Measurements from ENCODE around the gene GRAMD2B.

Gene GRAMD2B

GRCh38 chr5:126455728-126456127 is 32.5 kb downstream of the GRAMD2B start:
- peaks cover 0 to 2% (median 0%) of the 10 kb centered on the region in 5 donors for H3K36me3 ChIP-seq (ENCODE audit: control insufficient read depth in 5 of 5, insufficient read depth in 5 of 5, low read length in 5 of 5)
- peaks cover 0 to 5% (median 0%) of the 10 kb centered on the region in 5 donors for H3K4me1 ChIP-seq (ENCODE audit: control insufficient read depth in 5 of 5, insufficient read depth in 5 of 5, low read length in 5 of 5)
- no peak overlapping the region for H3K9ac ChIP-seq (ENCODE audit: low read length in 5 of 5)
- H3K27me3 ChIP-seq (ENCODE audit: control insufficient read depth in 5 of 5, insufficient read depth in 4 of 5, low read length in 5 of 5) = no peaks in the 10 kb centered on the region
- no peak overlapping the region for H3K27ac ChIP-seq (ENCODE audit: low read depth, low read length)
- no peak overlapping the region for H3K4me3 ChIP-seq (ENCODE audit: low read depth in 1 of 5, low read length in 5 of 5)
- no peaks in the 10 kb centered on the region for H3K9me3 ChIP-seq (ENCODE audit: control insufficient read depth in 5 of 5, low read length in 5 of 5)

GRCh38 chr5:126456217-126456820 is 33.1 kb downstream of the GRAMD2B start:
- no peaks in the 10 kb centered on the region for H3K27me3 ChIP-seq (ENCODE audit: control insufficient read depth in 5 of 5, insufficient read depth in 4 of 5, low read length in 5 of 5)
- H3K27ac ChIP-seq (ENCODE audit: low read depth, low read length) = no peak overlapping the region
- H3K4me1 ChIP-seq (ENCODE audit: control insufficient read depth in 5 of 5, insufficient read depth in 5 of 5, low read length in 5 of 5) = no peaks in the 10 kb centered on the region
- H3K4me3 ChIP-seq (ENCODE audit: low read depth in 1 of 5, low read length in 5 of 5) = no peak overlapping the region
- peaks cover 0 to 2% (median 0%) of the 10 kb centered on the region in 5 donors for H3K36me3 ChIP-seq (ENCODE audit: control insufficient read depth in 5 of 5, insufficient read depth in 5 of 5, low read length in 5 of 5)
- H3K9ac ChIP-seq (ENCODE audit: low read length in 5 of 5) = no peak overlapping the region
- no peaks in the 10 kb centered on the region for H3K9me3 ChIP-seq (ENCODE audit: control insufficient read depth in 5 of 5, low read length in 5 of 5)

GRCh38 chr5:126460459-126460858 is 37.2 kb downstream of the GRAMD2B start:
- Histone ChIP-seq H3K27ac (ENCODE audit: low read depth, low read length) (no peak overlapping the region), H3K4me1 (ENCODE audit: control insufficient read depth in 5 of 5, insufficient read depth in 5 of 5, low read length in 5 of 5) (no peaks in the 10 kb centered on the region), H3K9me3 (ENCODE audit: control insufficient read depth in 5 of 5, low read length in 5 of 5) (no peaks in the 10 kb centered on the region)

GRCh38 chr5:126460977-126461376 is 37.8 kb downstream of the GRAMD2B start:
- Histone ChIP-seq H3K36me3 (ENCODE audit: control insufficient read depth in 5 of 5, insufficient read depth in 5 of 5, low read length in 5 of 5) (peaks cover 0 to 6% (median 0%) of the 10 kb centered on the region in 5 donors), H3K4me3 (ENCODE audit: low read depth in 1 of 5, low read length in 5 of 5) (no peak overlapping the region), H3K9me3 (ENCODE audit: control insufficient read depth in 5 of 5, low read length in 5 of 5) (no peaks in the 10 kb centered on the region), H3K27me3 (ENCODE audit: control insufficient read depth in 5 of 5, insufficient read depth in 4 of 5, low read length in 5 of 5) (no peaks in the 10 kb centered on the region), H3K27ac (ENCODE audit: low read depth, low read length) (no peak overlapping the region), H3K9ac (ENCODE audit: low read length in 5 of 5) (no peak overlapping the region), H3K4me1 (ENCODE audit: control insufficient read depth in 5 of 5, insufficient read depth in 5 of 5, low read length in 5 of 5) (no peaks in the 10 kb centered on the region)

More at GRCh38 chr5:126460459-126460858, 37.2 kb downstream of the GRAMD2B start:
- Histone ChIP-seq H3K36me3 (ENCODE audit: control insufficient read depth in 5 of 5, insufficient read depth in 5 of 5, low read length in 5 of 5) (peaks cover 0 to 3% (median 0%) of the 10 kb centered on the region in 5 donors), H3K4me3 (ENCODE audit: low read depth in 1 of 5, low read length in 5 of 5) (no peak overlapping the region), H3K9ac (ENCODE audit: low read length in 5 of 5) (no peak overlapping the region), H3K27me3 (ENCODE audit: control insufficient read depth in 5 of 5, insufficient read depth in 4 of 5, low read length in 5 of 5) (no peaks in the 10 kb centered on the region)

- Histone ChIP-seq H3K4me1 (ENCODE audit: control insufficient read depth in 5 of 5, insufficient read depth in 5 of 5, low read length in 5 of 5) (no peaks in the 10 kb centered on the region), H3K9me3 (ENCODE audit: control insufficient read depth in 5 of 5, low read length in 5 of 5) (no peaks in the 10 kb centered on the region), H3K27me3 (ENCODE audit: control insufficient read depth in 5 of 5, insufficient read depth in 4 of 5, low read length in 5 of 5) (no peaks in the 10 kb centered on the region), H3K27ac (ENCODE audit: low read depth, low read length) (no peak overlapping the region), H3K4me3 (ENCODE audit: low read depth in 1 of 5, low read length in 5 of 5) (no peak overlapping the region), H3K36me3 (ENCODE audit: control insufficient read depth in 5 of 5, insufficient read depth in 5 of 5, low read length in 5 of 5) (peaks cover 0 to 9% (median 6%) of the 10 kb centered on the region in 5 donors), H3K9ac (ENCODE audit: low read length in 5 of 5) (no peak overlapping the region)
These were observed 38.6 kb downstream of the GRAMD2B start for GRCh38 chr5:126461838-126462237.

- no peak overlapping the region for H3K4me3 ChIP-seq (ENCODE audit: low read depth in 1 of 5, low read length in 5 of 5)
These were observed 39.2 kb downstream of the GRAMD2B start for GRCh38 chr5:126462239-126463014.

GRCh38 chr5:126464016-126464415 is 40.8 kb downstream of the GRAMD2B start:
- Histone ChIP-seq H3K27ac (ENCODE audit: low read depth, low read length) (no peak overlapping the region), H3K36me3 (ENCODE audit: control insufficient read depth in 5 of 5, insufficient read depth in 5 of 5, low read length in 5 of 5) (peaks cover 0 to 9% (median 6%) of the 10 kb centered on the region in 5 donors), H3K4me1 (ENCODE audit: control insufficient read depth in 5 of 5, insufficient read depth in 5 of 5, low read length in 5 of 5) (peaks cover 0 to 12% (median 3%) of the 10 kb centered on the region in 5 donors), H3K9ac (ENCODE audit: low read length in 5 of 5) (no peak overlapping the region), H3K27me3 (ENCODE audit: control insufficient read depth in 5 of 5, insufficient read depth in 4 of 5, low read length in 5 of 5) (no peaks in the 10 kb centered on the region), H3K4me3 (ENCODE audit: low read depth in 1 of 5, low read length in 5 of 5) (no peak overlapping the region), H3K9me3 (ENCODE audit: control insufficient read depth in 5 of 5, low read length in 5 of 5) (no peaks in the 10 kb centered on the region)

More at GRCh38 chr5:126462239-126463014, 39.2 kb downstream of the GRAMD2B start:
- no peak overlapping the region for H3K9ac ChIP-seq (ENCODE audit: low read length in 5 of 5)
- H3K27ac ChIP-seq (ENCODE audit: low read depth, low read length) = no peak overlapping the region
- H3K36me3 ChIP-seq (ENCODE audit: control insufficient read depth in 5 of 5, insufficient read depth in 5 of 5, low read length in 5 of 5) = peaks cover 0 to 9% (median 6%) of the 10 kb centered on the region in 5 donors
- no peaks in the 10 kb centered on the region for H3K4me1 ChIP-seq (ENCODE audit: control insufficient read depth in 5 of 5, insufficient read depth in 5 of 5, low read length in 5 of 5)
- H3K9me3 ChIP-seq (ENCODE audit: control insufficient read depth in 5 of 5, low read length in 5 of 5) = no peaks in the 10 kb centered on the region
- no peaks in the 10 kb centered on the region for H3K27me3 ChIP-seq (ENCODE audit: control insufficient read depth in 5 of 5, insufficient read depth in 4 of 5, low read length in 5 of 5)

- Histone ChIP-seq H3K4me1 (ENCODE audit: control insufficient read depth in 5 of 5, insufficient read depth in 5 of 5, low read length in 5 of 5) (peaks cover 0 to 12% (median 3%) of the 10 kb centered on the region in 5 donors), H3K4me3 (ENCODE audit: low read depth in 1 of 5, low read length in 5 of 5) (no peak overlapping the region), H3K9me3 (ENCODE audit: control insufficient read depth in 5 of 5, low read length in 5 of 5) (no peaks in the 10 kb centered on the region), H3K27me3 (ENCODE audit: control insufficient read depth in 5 of 5, insufficient read depth in 4 of 5, low read length in 5 of 5) (no peaks in the 10 kb centered on the region), H3K36me3 (ENCODE audit: control insufficient read depth in 5 of 5, insufficient read depth in 5 of 5, low read length in 5 of 5) (peaks cover 3 to 9% (median 6%) of the 10 kb centered on the region in 5 donors), H3K27ac (ENCODE audit: low read depth, low read length) (no peak overlapping the region), H3K9ac (ENCODE audit: low read length in 5 of 5) (no peak overlapping the region)
These were observed 41.8 kb downstream of the GRAMD2B start for GRCh38 chr5:126464959-126465358.

- H3K27me3 ChIP-seq (ENCODE audit: control insufficient read depth in 5 of 5, insufficient read depth in 4 of 5, low read length in 5 of 5) = no peaks in the 10 kb centered on the region
- H3K27ac ChIP-seq (ENCODE audit: low read depth, low read length) = no peak overlapping the region
- no peak overlapping the region for H3K4me3 ChIP-seq (ENCODE audit: low read depth in 1 of 5, low read length in 5 of 5)
- H3K36me3 ChIP-seq (ENCODE audit: control insufficient read depth in 5 of 5, insufficient read depth in 5 of 5, low read length in 5 of 5) = peaks cover 8 to 17% (median 10%) of the 10 kb centered on the region in 5 donors
- peaks cover 0 to 12% (median 3%) of the 10 kb centered on the region in 5 donors for H3K4me1 ChIP-seq (ENCODE audit: control insufficient read depth in 5 of 5, insufficient read depth in 5 of 5, low read length in 5 of 5)
- no peak overlapping the region for H3K9ac ChIP-seq (ENCODE audit: low read length in 5 of 5)
- no peaks in the 10 kb centered on the region for H3K9me3 ChIP-seq (ENCODE audit: control insufficient read depth in 5 of 5, low read length in 5 of 5)
These were observed 44.9 kb downstream of the GRAMD2B start for GRCh38 chr5:126468091-126468490.

Data from subcutaneous abdominal adipose tissue (tissue), 5 donors.